ENCODE results near the gene ZBTB20.

The ZBTB20 gene

GRCh38 chr3:114892880-114893279, 254.2 kb downstream of the ZBTB20 start:
- Histone ChIP-seq H3K9ac (ENCODE audit: low read length) (no peak overlapping the region), H3K36me3 (replicated peaks; ENCODE audit: low read depth, low read length) (no peaks in the 10 kb centered on the region), H3K79me2 (ENCODE audit: low read length) (no peaks in the 10 kb centered on the region), H3K9me3 (ENCODE audit: insufficient read depth, low read length) (no peaks in the 10 kb centered on the region), H3K4me3 (ENCODE audit: low read length) (no peak overlapping the region), H3K4me1 (ENCODE audit: low read length) (no peaks in the 10 kb centered on the region), H4K20me1 (ENCODE audit: insufficient read depth, low read length) (no peaks in the 10 kb centered on the region), H3K27me3 (ENCODE audit: low read depth, low read length) (no peaks in the 10 kb centered on the region), H3K27ac (ENCODE audit: low read length) (no peak overlapping the region), H2AFZ (ENCODE audit: low read depth, low read length) (no peak overlapping the region), H3K4me2 (ENCODE audit: low read length) (no peak overlapping the region)
- TF ChIP-seq, protein P1, sequence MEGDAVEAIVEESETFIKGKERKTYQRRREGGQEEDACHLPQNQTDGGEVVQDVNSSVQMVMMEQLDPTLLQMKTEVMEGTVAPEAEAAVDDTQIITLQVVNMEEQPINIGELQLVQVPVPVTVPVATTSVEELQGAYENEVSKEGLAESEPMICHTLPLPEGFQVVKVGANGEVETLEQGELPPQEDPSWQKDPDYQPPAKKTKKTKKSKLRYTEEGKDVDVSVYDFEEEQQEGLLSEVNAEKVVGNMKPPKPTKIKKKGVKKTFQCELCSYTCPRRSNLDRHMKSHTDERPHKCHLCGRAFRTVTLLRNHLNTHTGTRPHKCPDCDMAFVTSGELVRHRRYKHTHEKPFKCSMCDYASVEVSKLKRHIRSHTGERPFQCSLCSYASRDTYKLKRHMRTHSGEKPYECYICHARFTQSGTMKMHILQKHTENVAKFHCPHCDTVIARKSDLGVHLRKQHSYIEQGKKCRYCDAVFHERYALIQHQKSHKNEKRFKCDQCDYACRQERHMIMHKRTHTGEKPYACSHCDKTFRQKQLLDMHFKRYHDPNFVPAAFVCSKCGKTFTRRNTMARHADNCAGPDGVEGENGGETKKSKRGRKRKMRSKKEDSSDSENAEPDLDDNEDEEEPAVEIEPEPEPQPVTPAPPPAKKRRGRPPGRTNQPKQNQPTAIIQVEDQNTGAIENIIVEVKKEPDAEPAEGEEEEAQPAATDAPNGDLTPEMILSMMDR (IDR thresholded peaks at IDR 0.05; ENCODE audit: low read depth, low read length), result no peak
- TF ChIP-seq EZH2phosphoT487 (IDR thresholded peaks at IDR 0.05; ENCODE audit: low read depth), result no peak

DNA sequence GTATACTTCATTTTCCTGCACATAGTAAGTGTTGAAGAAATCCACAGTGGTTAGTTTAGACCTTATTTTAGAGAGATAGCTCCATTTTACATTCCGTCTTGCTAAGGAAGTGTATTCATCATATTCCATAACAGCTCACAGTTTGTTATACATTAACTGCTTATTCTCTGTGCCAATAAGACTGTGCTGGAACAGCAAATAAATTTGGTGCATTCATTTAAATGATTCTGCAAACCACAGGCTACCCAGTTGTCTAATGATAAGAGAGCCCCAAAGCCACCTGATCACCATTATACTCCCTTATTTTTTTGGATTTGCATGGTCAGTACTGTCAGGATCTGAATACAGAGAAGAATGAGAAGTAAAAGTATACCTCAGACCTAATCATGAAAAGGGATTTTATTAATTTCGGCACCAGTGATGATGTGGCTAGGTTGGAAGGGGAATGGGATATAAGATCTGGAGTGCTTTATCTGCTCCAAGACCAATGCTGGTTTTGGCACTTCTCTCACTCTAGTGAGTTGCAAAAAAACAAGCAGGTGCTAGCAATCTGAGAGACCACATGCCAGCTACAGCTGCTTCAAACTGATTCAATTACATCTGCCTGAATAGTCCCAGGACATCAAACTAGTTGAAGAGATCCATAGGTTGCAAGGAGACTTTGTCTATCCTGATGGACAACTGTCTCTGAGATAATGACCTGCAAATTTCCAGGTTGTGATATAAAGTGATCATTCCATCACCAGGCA, 254.8 kb downstream of the ZBTB20 start:
- Histone ChIP-seq H3K79me2 (ENCODE audit: low read length) (no peaks in the 10 kb centered on the region), H3K4me2 (ENCODE audit: low read length) (no peak overlapping the region), H4K20me1 (ENCODE audit: insufficient read depth, low read length) (no peaks in the 10 kb centered on the region), H3K9ac (ENCODE audit: low read length) (no peak overlapping the region), H3K27me3 (ENCODE audit: low read depth, low read length) (no peaks in the 10 kb centered on the region), H3K27ac (ENCODE audit: low read length) (no peak overlapping the region), H3K4me1 (ENCODE audit: low read length) (no peaks in the 10 kb centered on the region), H3K36me3 (replicated peaks; ENCODE audit: low read depth, low read length) (no peaks in the 10 kb centered on the region), H2AFZ (ENCODE audit: low read depth, low read length) (no peak overlapping the region), H3K4me3 (ENCODE audit: low read length) (no peak overlapping the region), H3K9me3 (ENCODE audit: insufficient read depth, low read length) (no peaks in the 10 kb centered on the region)
- TF ChIP-seq EZH2phosphoT487 (IDR thresholded peaks at IDR 0.05; ENCODE audit: low read depth), result no peak
- TF ChIP-seq, protein P1 (IDR thresholded peaks at IDR 0.05; ENCODE audit: low read depth, low read length), result no peak

- Histone ChIP-seq H2AFZ (ENCODE audit: low read depth, low read length) (no peak overlapping the region), H4K20me1 (ENCODE audit: insufficient read depth, low read length) (no peaks in the 10 kb centered on the region), H3K27ac (ENCODE audit: low read length) (no peak overlapping the region), H3K4me2 (ENCODE audit: low read length) (no peak overlapping the region), H3K79me2 (ENCODE audit: low read length) (no peaks in the 10 kb centered on the region), H3K36me3 (replicated peaks; ENCODE audit: low read depth, low read length) (no peaks in the 10 kb centered on the region), H3K4me3 (ENCODE audit: low read length) (no peak overlapping the region), H3K9me3 (ENCODE audit: insufficient read depth, low read length) (no peaks in the 10 kb centered on the region), H3K4me1 (ENCODE audit: low read length) (peaks cover 23% of the 10 kb centered on the region), H3K9ac (ENCODE audit: low read length) (no peak overlapping the region), H3K27me3 (ENCODE audit: low read depth, low read length) (peaks cover 4% of the 10 kb centered on the region; the same call in 1 of the 2 replicates)
- TF ChIP-seq, protein P1 (IDR thresholded peaks at IDR 0.05; ENCODE audit: low read depth, low read length), result no peak
- TF ChIP-seq EZH2phosphoT487 (IDR thresholded peaks at IDR 0.05; ENCODE audit: low read depth), result no peak
Observed at GRCh38 chr3:114887806-114888205, 259.3 kb downstream of the ZBTB20 start.

DNA sequence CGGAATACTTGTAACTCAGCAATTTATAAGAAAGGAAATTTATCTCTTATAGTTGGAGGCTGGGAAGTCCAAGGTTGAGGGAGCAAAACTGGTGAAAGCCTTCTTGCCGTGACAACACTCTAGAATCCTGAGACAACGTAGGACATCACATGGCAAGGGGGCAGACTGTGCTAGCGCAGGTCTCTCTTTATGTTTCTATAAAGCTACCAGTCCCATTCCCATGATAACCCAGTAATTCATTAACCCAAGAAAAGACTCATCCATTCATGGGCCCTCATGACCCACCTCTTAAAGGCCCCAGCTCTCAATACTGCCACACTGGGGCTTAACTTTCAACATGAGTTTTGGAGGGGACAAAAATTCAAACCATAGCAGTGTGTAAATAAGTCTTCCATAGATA, 260.2 kb downstream of the ZBTB20 start:
- TF ChIP-seq EZH2phosphoT487 (IDR thresholded peaks at IDR 0.05; ENCODE audit: low read depth), result no peak
- TF ChIP-seq, protein P1 (IDR thresholded peaks at IDR 0.05; ENCODE audit: low read depth, low read length), result no peak
- H3K27ac ChIP-seq (ENCODE audit: low read length), result no peak overlapping the region

More for the DNA sequence above, 260.2 kb downstream of the ZBTB20 start:
- Histone ChIP-seq H3K4me1 (ENCODE audit: low read length) (peaks cover 26% of the 10 kb centered on the region), H3K79me2 (ENCODE audit: low read length) (no peaks in the 10 kb centered on the region), H2AFZ (ENCODE audit: low read depth, low read length) (no peak overlapping the region), H3K9ac (ENCODE audit: low read length) (no peak overlapping the region), H3K27me3 (ENCODE audit: low read depth, low read length) (peaks cover 4% of the 10 kb centered on the region; the same call in 1 of the 2 replicates), H3K4me3 (ENCODE audit: low read length) (no peak overlapping the region), H3K4me2 (ENCODE audit: low read length) (no peak overlapping the region), H3K9me3 (ENCODE audit: insufficient read depth, low read length) (no peaks in the 10 kb centered on the region), H4K20me1 (ENCODE audit: insufficient read depth, low read length) (no peaks in the 10 kb centered on the region), H3K36me3 (replicated peaks; ENCODE audit: low read depth, low read length) (no peaks in the 10 kb centered on the region)

Data from OCI-LY3 (cell line).